ENCODE measurements around the gene OLIG2. TPM values are rescaled to one million over a fixed set of nuclear protein-coding genes. Genes with fewer than 3 reads are reported as not detected.

OLIG2 gene
- total and polyA plus RNA-seq, 2 donors (not counting 3 experiments of a cell fraction or from before 2014, with no cell fraction given) = not detected

DNA sequence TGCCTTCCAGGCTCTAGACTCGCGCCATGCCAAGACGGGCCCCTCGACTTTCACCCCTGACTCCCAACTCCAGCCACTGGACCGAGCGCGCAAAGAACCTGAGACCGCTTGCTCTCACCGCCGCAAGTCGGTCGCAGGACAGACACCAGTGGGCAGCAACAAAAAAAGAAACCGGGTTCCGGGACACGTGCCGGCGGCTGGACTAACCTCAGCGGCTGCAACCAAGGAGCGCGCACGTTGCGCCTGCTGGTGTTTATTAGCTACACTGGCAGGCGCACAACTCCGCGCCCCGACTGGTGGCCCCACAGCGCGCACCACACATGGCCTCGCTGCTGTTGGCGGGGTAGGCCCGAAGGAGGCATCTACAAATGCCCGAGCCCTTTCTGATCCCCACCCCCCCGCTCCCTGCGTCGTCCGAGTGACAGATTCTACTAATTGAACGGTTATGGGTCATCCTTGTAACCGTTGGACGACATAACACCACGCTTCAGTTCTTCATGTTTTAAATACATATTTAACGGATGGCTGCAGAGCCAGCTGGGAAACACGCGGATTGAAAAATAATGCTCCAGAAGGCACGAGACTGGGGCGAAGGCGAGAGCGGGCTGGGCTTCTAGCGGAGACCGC is 2.0 kb upstream of the OLIG2 start:
- ChIA-PET POLR2A (no interaction called here), CTCF (no interaction called here)
- Histone ChIP-seq H3K9me1 (replicated peaks; ENCODE audit: control insufficient read depth, extremely low read depth, insufficient read depth, low read length) (no peaks in the 10 kb centered on the region), H3K9ac (replicated peaks; ENCODE audit: extremely low read depth, insufficient read depth, low read length) (no peak overlapping the region), H4K20me1 (replicated peaks; ENCODE audit: control insufficient read depth, extremely low read depth, insufficient read depth, low read length) (no peaks in the 10 kb centered on the region), H2AFZ (ENCODE audit: low read depth, low read length) (no peak overlapping the region), H3K36me3 (ENCODE audit: control insufficient read depth in 2 of 2, extremely low read depth in 1 of 2, insufficient read depth in 2 of 2, low read length in 2 of 2) (no peaks in the 10 kb centered on the region), H3K9me3 (replicated peaks; ENCODE audit: control insufficient read depth, insufficient read depth, low read length) (no peaks in the 10 kb centered on the region), H3K4me3 (replicated peaks in 1 of 3; ENCODE audit: insufficient read depth in 1 of 3, low read depth in 1 of 3, low read length in 3 of 3) (no peak overlapping the region), H3K27me3 (ENCODE audit: control insufficient read depth in 2 of 2, insufficient read depth in 2 of 2, low read length in 2 of 2) (peaks cover 91 to 99% of the 10 kb centered on the region in 2 experiments), H3K4me1 (ENCODE audit: control insufficient read depth, extremely low read depth, insufficient read depth, low read length) (no peaks in the 10 kb centered on the region), H3K79me2 (ENCODE audit: control insufficient read depth, insufficient read depth, low read length) (no peaks in the 10 kb centered on the region), H3K4me2 (ENCODE audit: insufficient read depth, low read length) (no peak overlapping the region), H3K27ac (ENCODE audit: insufficient read depth, low read depth, low read length) (no peak overlapping the region)
- intact Hi-C loops (cut with micrococcal nuclease) (loop anchor here (10.0 kb wide), 1 partner anchor 51 kb away; the partner anchor contains the start of gene OLIG1), dilution Hi-C loops (cut with MboI; ENCODE audit: extremely low pct_ligation_motif_present, low sequenced_read_pairs) (no loop called here)
- BruUV-seq (replicated peaks) = no TSS peak
- FAIRE-seq (no peak), DNase-seq (ENCODE audit: low read depth, low spot score) (no peak)
- TF ChIP-seq, protein P1, sequence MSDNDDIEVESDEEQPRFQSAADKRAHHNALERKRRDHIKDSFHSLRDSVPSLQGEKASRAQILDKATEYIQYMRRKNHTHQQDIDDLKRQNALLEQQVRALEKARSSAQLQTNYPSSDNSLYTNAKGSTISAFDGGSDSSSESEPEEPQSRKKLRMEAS (IDR thresholded peaks at IDR 0.05; ENCODE audit: insufficient read depth, insufficient read length) = no peak
- TF ChIP-seq POLR2A (IDR thresholded peaks at IDR 0.05; ENCODE audit: low read depth, low read length) (no peak), MYC (IDR thresholded peaks at IDR 0.05; ENCODE audit: low read depth, low read length) (no peak), GATA2 (IDR thresholded peaks at IDR 0.05; ENCODE audit: insufficient read depth, insufficient read length, low read depth, low read length) (no peak), JUN (IDR thresholded peaks at IDR 0.05; ENCODE audit: borderline replicate concordance, insufficient read depth, insufficient read length, low read depth) (no peak), FOS (IDR thresholded peaks at IDR 0.05; ENCODE audit: borderline replicate concordance, insufficient read depth, low read length) (no peak)

All from endothelial cell of umbilical vein (primary cell).